ENCODE measurements around the gene PVALEF. TPM values are rescaled to one million over a fixed set of nuclear protein-coding genes. Genes with fewer than 3 reads are reported as not detected.

Gene PVALEF
- total and polyA plus RNA-seq, 2 of the 13 experiments (the other 11 are each of a cell fraction or from before 2014, with no cell fraction given): 0.18 TPM

GRCh38 chr17:81165246-81166032 is at the start of gene PVALEF (continued):
- TF ChIP-seq IRF9 (CRISPR knock-in tag; IDR thresholded peaks at IDR 0.05; ENCODE audit: borderline replicate concordance) (peak; percentile 90; the same call in 1 of the 2 replicates), POGK (CRISPR knock-in tag; conservative IDR thresholded peaks at IDR 0.05) (0 out of 2 replicates have a peak, but pooled peaks have one; percentile 47), ZNF235 (CRISPR knock-in tag; IDR thresholded peaks at IDR 0.05; ENCODE audit: borderline replicate concordance) (no peak), HDAC1 (CRISPR knock-in tag; IDR thresholded peaks at IDR 0.05) (peak; percentile 59; the same call in 1 of the 2 replicates), ZNF614 (CRISPR knock-in tag; IDR thresholded peaks at IDR 0.05; ENCODE audit: borderline replicate concordance) (peak; percentile 58; the same call in 1 of the 2 replicates), SMAD3 (CRISPR knock-in tag; IDR thresholded peaks at IDR 0.05) (peak; percentile 55; the same call in 1 of the 2 replicates), ZNF275 (CRISPR knock-in tag; IDR thresholded peaks at IDR 0.05; ENCODE audit: borderline replicate concordance) (peak; percentile 60; the same call in 1 of the 2 replicates), HNRNPL (IDR thresholded peaks at IDR 0.05; ENCODE audit: low read depth, low read length) (peak; percentile 83; the same call in 1 of the 2 replicates), IRX3 (CRISPR knock-in tag; IDR thresholded peaks at IDR 0.05; ENCODE audit: borderline replicate concordance, low read depth) (peak; percentile 67; the same call in 1 of the 2 replicates), PATZ1 (CRISPR knock-in tag; IDR thresholded peaks at IDR 0.05) (peak; percentile 87), MEIS2 (CRISPR knock-in tag; IDR thresholded peaks at IDR 0.05) (peak; percentile 63; the same call in 1 of the 2 replicates), ZSCAN12 (CRISPR knock-in tag; IDR thresholded peaks at IDR 0.05) (peak; percentile 28; the same call in 1 of the 2 replicates), ZBTB42 (CRISPR knock-in tag; IDR thresholded peaks at IDR 0.05) (no peak), PHF20 (CRISPR knock-in tag; IDR thresholded peaks at IDR 0.05) (peak; percentile 56), THYN1 (CRISPR knock-in tag; IDR thresholded peaks at IDR 0.05; ENCODE audit: borderline replicate concordance, low read depth) (no peak), ZNF260 (CRISPR knock-in tag; IDR thresholded peaks at IDR 0.05; ENCODE audit: borderline replicate concordance, low read depth) (no peak), TCF12 (IDR thresholded peaks at IDR 0.05) (no peak), TCF12 (CRISPR knock-in tag; IDR thresholded peaks at IDR 0.05) (peak; percentile 38; the same call in 1 of the 2 replicates), ZNF563 (CRISPR knock-in tag; IDR thresholded peaks at IDR 0.05) (peak; percentile 93), SP1 (IDR thresholded peaks at IDR 0.05) (no peak), SP1 (CRISPR knock-in tag; IDR thresholded peaks at IDR 0.05) (no peak)
